Measurements from ENCODE around the gene ME2. TPM values are rescaled to one million over a fixed set of nuclear protein-coding genes. Genes with fewer than 3 reads are reported as not detected.

ME2 gene
- total and polyA plus RNA-seq, 4 donors: 13.5 to 41.3 (median 35.2) TPM

DNA sequence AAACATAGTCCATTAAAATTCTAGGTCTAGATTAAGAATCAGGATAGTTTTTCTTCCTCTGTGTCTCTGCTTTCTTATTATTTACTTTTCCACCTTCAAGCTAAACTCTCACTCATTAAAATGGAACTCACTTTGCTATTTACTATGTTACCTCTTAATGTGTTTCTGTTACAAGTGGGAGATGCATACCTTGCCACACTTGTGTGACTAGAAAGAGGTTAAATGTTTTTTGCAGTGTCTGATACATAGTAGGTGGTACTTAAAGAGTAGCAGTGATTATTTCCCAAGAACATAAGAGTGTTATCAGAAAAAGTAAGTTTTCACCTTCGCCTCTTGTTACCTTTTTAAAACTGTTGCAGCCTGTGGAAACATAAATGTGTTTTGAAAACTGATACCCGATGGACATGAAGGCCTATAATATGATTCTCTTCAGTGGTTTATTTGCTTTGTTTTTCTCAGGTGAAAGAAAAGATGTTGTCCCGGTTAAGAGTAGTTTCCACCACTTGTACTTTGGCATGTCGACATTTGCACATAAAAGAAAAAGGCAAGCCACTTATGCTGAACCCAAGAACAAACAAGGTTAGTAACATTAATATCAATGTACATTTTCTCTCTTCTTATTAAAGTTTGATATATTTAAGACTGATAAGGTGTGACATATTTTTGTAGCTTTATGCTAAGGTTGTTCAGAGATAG is 16.6 kb downstream of the ME2 start:
- H3K27ac ChIP-seq (ENCODE audit: low read depth in 1 of 2, low read length in 2 of 2): no peak overlapping the region
- H3K27me3 ChIP-seq (ENCODE audit: control insufficient read depth in 1 of 2, insufficient read depth in 2 of 2, low read length in 1 of 2): no peaks in the 10 kb centered on the region
- no peak overlapping the region for H3K4me3 ChIP-seq (ENCODE audit: low read length in 2 of 2)
- intact Hi-C loops (cut with DNase I): no loop called here
- no peaks in the 10 kb centered on the region for H3K9me3 ChIP-seq (ENCODE audit: control insufficient read depth, low read length)
- ATAC-seq (ENCODE audit: low FRiP score) (no peak), DNase-seq (no peak)
- 87 to 89% methylated on average over 4 of the region's 4 CpGs for WGBS, 2 donors
- H3K4me1 ChIP-seq (ENCODE audit: control insufficient read depth in 1 of 2, insufficient read depth in 2 of 2, low read length in 2 of 2): no peaks in the 10 kb centered on the region
- peaks cover 0 to 2% of the 10 kb centered on the region in 2 donors for H3K36me3 ChIP-seq (ENCODE audit: control insufficient read depth in 1 of 2, insufficient read depth in 2 of 2, low read length in 1 of 2)

DNA sequence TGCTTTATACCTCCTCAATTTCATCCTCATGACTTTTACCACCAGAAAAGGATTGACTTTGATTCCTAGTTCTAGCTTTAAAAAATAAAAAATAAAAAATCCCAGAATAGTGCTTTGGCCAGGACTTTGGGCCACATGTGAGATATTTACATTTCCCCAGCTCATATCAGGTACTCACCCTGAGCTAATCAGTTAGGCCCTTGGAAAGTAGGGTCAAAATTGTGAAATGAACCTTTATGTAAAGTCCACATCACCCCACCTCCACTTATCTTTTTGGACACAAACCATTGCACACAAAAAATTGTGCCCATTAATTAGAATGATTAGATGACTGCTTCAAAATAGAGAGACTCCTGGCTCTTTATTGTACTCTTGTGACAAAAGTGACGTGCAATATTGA is 17.2 kb downstream of the ME2 start:
- DNase-seq: no peak

DNA sequence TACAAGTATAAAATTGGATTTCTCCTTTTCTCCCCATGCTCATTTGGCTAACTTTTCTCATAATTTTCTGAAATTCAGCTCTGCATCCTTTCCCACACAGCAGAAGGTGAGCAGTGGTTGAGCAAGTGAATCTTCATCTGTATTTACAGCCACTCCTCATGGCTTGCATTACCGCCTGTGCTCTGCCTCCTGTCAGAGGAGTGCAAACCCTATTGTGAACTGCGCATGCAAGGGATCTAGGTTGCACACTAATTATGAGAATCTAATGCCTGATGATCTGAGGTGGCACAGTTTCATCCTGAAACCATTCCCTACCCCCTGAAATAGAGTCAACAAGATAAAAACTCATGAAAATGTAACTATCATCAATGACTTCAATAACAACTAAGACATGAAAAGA is 20.0 kb downstream of the ME2 start:
- H3K4me3 ChIP-seq (ENCODE audit: low read length in 2 of 2): no peak overlapping the region
- H3K9me3 ChIP-seq (ENCODE audit: control insufficient read depth, low read length): no peaks in the 10 kb centered on the region
- 98 to 99% methylated on average over 2 of the region's 2 CpGs for WGBS, 2 donors
- intact Hi-C loops (cut with DNase I): no loop called here
- DNase-seq (no peak), ATAC-seq (ENCODE audit: low FRiP score) (no peak)
- no peaks in the 10 kb centered on the region for H3K27me3 ChIP-seq (ENCODE audit: control insufficient read depth in 1 of 2, insufficient read depth in 2 of 2, low read length in 1 of 2)
- no peaks in the 10 kb centered on the region for H3K4me1 ChIP-seq (ENCODE audit: control insufficient read depth in 1 of 2, insufficient read depth in 2 of 2, low read length in 2 of 2)
- H3K27ac ChIP-seq (ENCODE audit: low read depth in 1 of 2, low read length in 2 of 2): no peak overlapping the region
- H3K36me3 ChIP-seq (ENCODE audit: control insufficient read depth in 1 of 2, insufficient read depth in 2 of 2, low read length in 1 of 2): peaks cover 0 to 2% of the 10 kb centered on the region in 2 donors

More for the DNA sequence above, 17.2 kb downstream of the ME2 start:
- Histone ChIP-seq H3K36me3 (ENCODE audit: control insufficient read depth in 1 of 2, insufficient read depth in 2 of 2, low read length in 1 of 2) (peaks cover 0 to 2% of the 10 kb centered on the region in 2 donors), H3K4me3 (ENCODE audit: low read length in 2 of 2) (no peak overlapping the region), H3K4me1 (ENCODE audit: control insufficient read depth in 1 of 2, insufficient read depth in 2 of 2, low read length in 2 of 2) (no peaks in the 10 kb centered on the region), H3K27me3 (ENCODE audit: control insufficient read depth in 1 of 2, insufficient read depth in 2 of 2, low read length in 1 of 2) (no peaks in the 10 kb centered on the region), H3K27ac (ENCODE audit: low read depth in 1 of 2, low read length in 2 of 2) (no peak overlapping the region), H3K9me3 (ENCODE audit: control insufficient read depth, low read length) (no peaks in the 10 kb centered on the region)
- no peak for ATAC-seq (ENCODE audit: low FRiP score)
- 44 to 48% methylated on average over 1 of the region's 1 CpG for WGBS, 2 donors
- intact Hi-C loops (cut with DNase I): no loop called here

DNA sequence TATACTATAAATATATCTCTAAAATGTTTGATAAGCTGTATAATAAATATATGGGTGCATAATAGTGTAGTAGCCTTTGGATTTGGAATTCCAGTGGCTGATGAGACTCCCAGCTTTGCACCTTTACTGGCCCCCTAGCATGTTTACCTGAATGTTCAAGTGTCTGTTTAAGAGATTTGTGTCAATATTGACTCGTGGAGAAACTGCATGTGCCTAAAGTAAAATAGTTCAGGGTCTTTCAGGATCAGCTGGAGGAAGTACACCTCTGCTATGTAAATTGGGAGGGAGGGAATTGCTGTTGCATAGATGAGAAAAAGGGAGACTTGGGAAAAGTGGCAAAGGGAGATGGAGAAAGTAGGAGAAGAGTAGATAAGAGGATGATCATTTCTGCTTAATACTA is 23.9 kb downstream of the ME2 start:
- intact Hi-C loops (cut with DNase I): no loop called here
- H3K9me3 ChIP-seq (ENCODE audit: control insufficient read depth, low read length): no peaks in the 10 kb centered on the region
- ATAC-seq (ENCODE audit: low FRiP score): no peak

GRCh38 chr18:50906843-50907242 is 27.9 kb downstream of the ME2 start:
- H3K27me3 ChIP-seq (ENCODE audit: control insufficient read depth in 1 of 2, insufficient read depth in 2 of 2, low read length in 1 of 2): no peaks in the 10 kb centered on the region
- WGBS, 2 donors: 98 to 100% methylated on average over 2 of the region's 2 CpGs
- DNase-seq (no peak), ATAC-seq (ENCODE audit: low FRiP score) (no peak)
- no peaks in the 10 kb centered on the region for H3K9me3 ChIP-seq (ENCODE audit: control insufficient read depth, low read length)
- no peak overlapping the region for H3K27ac ChIP-seq (ENCODE audit: low read depth in 1 of 2, low read length in 2 of 2)
- no peaks in the 10 kb centered on the region for H3K36me3 ChIP-seq (ENCODE audit: control insufficient read depth in 1 of 2, insufficient read depth in 2 of 2, low read length in 1 of 2)
- intact Hi-C loops (cut with DNase I): no loop called here
- H3K4me1 ChIP-seq (ENCODE audit: control insufficient read depth in 1 of 2, insufficient read depth in 2 of 2, low read length in 2 of 2): no peaks in the 10 kb centered on the region
- no peak overlapping the region for H3K4me3 ChIP-seq (ENCODE audit: low read length in 2 of 2)

More for the DNA sequence above, 23.9 kb downstream of the ME2 start:
- DNase-seq: no peak
- Histone ChIP-seq H3K4me3 (ENCODE audit: low read length in 2 of 2) (no peak overlapping the region), H3K27ac (ENCODE audit: low read depth in 1 of 2, low read length in 2 of 2) (no peak overlapping the region), H3K27me3 (ENCODE audit: control insufficient read depth in 1 of 2, insufficient read depth in 2 of 2, low read length in 1 of 2) (no peaks in the 10 kb centered on the region), H3K4me1 (ENCODE audit: control insufficient read depth in 1 of 2, insufficient read depth in 2 of 2, low read length in 2 of 2) (no peaks in the 10 kb centered on the region), H3K36me3 (ENCODE audit: control insufficient read depth in 1 of 2, insufficient read depth in 2 of 2, low read length in 1 of 2) (peaks cover 0 to 2% of the 10 kb centered on the region in 2 donors)
- whole genome bisulfite sequencing, 2 donors: 24 to 53% methylated on average over 1 of the region's 1 CpG

- no peak for DNase-seq
- Histone ChIP-seq H3K4me3 (ENCODE audit: low read length in 2 of 2) (no peak overlapping the region), H3K27me3 (ENCODE audit: control insufficient read depth in 1 of 2, insufficient read depth in 2 of 2, low read length in 1 of 2) (no peaks in the 10 kb centered on the region), H3K27ac (ENCODE audit: low read depth in 1 of 2, low read length in 2 of 2) (no peak overlapping the region), H3K4me1 (ENCODE audit: control insufficient read depth in 1 of 2, insufficient read depth in 2 of 2, low read length in 2 of 2) (no peaks in the 10 kb centered on the region), H3K9me3 (ENCODE audit: control insufficient read depth, low read length) (no peaks in the 10 kb centered on the region), H3K36me3 (ENCODE audit: control insufficient read depth in 1 of 2, insufficient read depth in 2 of 2, low read length in 1 of 2) (no peaks in the 10 kb centered on the region)
- no peak for ATAC-seq (ENCODE audit: low FRiP score)
- intact Hi-C loops (cut with DNase I): no loop called here
- 94 to 98% methylated on average over 1 of the region's 1 CpG for WGBS, 2 donors
Measured at GRCh38 chr18:50909261-50909660, 30.3 kb downstream of the ME2 start.

DNA sequence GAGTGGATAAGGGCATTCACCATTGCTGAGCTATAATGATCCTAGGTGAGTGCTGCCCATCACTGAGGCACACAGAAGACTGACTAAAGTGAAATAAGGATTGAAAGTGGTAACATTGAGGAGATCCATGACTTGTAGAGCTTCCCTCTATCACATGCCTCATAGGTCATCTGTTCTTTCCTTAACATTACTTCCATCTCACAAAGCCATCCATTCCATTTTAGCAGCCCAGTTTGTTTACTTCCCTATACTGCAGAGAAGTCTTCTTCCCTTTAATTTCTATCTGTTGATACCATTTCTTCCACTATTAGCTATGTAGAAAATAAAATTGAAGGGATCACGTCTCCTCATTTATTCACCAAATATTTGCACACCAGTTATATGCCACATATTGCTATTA is 32.1 kb downstream of the ME2 start:
- Histone ChIP-seq H3K27me3 (ENCODE audit: control insufficient read depth in 1 of 2, insufficient read depth in 2 of 2, low read length in 1 of 2) (no peaks in the 10 kb centered on the region), H3K27ac (ENCODE audit: low read depth in 1 of 2, low read length in 2 of 2) (no peak overlapping the region), H3K9me3 (ENCODE audit: control insufficient read depth, low read length) (no peaks in the 10 kb centered on the region), H3K4me3 (ENCODE audit: low read length in 2 of 2) (no peak overlapping the region), H3K4me1 (ENCODE audit: control insufficient read depth in 1 of 2, insufficient read depth in 2 of 2, low read length in 2 of 2) (no peaks in the 10 kb centered on the region), H3K36me3 (ENCODE audit: control insufficient read depth in 1 of 2, insufficient read depth in 2 of 2, low read length in 1 of 2) (no peaks in the 10 kb centered on the region)
- intact Hi-C loops (cut with DNase I): no loop called here
- WGBS, 2 donors: 89 to 91% methylated on average over 1 of the region's 1 CpG
- ATAC-seq (ENCODE audit: low FRiP score) (no peak), DNase-seq (no peak)

DNA sequence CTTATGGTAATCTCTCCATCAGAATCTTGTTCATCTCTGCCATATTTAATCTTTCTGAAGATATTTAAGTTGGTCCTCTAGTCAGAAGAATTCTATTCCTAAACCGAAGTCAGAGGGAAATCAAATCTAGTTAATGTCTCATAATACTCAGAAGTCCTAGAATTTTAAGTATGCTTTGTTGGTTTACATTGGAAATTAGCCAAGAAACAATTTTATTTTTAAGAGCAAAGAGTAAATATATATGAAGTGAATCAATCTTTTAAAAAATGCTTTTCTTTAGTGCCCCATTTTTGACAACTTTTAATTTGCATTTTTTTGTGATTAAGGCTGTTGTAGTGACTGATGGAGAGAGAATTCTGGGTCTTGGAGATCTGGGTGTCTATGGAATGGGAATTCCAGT is 38.1 kb downstream of the ME2 start:
- intact Hi-C loops (cut with DNase I): no loop called here
- ATAC-seq (ENCODE audit: low FRiP score) (no peak), DNase-seq (no peak)
- Histone ChIP-seq H3K36me3 (ENCODE audit: control insufficient read depth in 1 of 2, insufficient read depth in 2 of 2, low read length in 1 of 2) (peaks cover 0 to 3% of the 10 kb centered on the region in 2 donors), H3K9me3 (ENCODE audit: control insufficient read depth, low read length) (no peaks in the 10 kb centered on the region), H3K4me3 (ENCODE audit: low read length in 2 of 2) (no peak overlapping the region), H3K27me3 (ENCODE audit: control insufficient read depth in 1 of 2, insufficient read depth in 2 of 2, low read length in 1 of 2) (no peaks in the 10 kb centered on the region), H3K27ac (ENCODE audit: low read depth in 1 of 2, low read length in 2 of 2) (no peak overlapping the region), H3K4me1 (ENCODE audit: control insufficient read depth in 1 of 2, insufficient read depth in 2 of 2, low read length in 2 of 2) (no peaks in the 10 kb centered on the region)
- WGBS, 2 donors: 17 to 25% methylated on average over 1 of the region's 1 CpG

DNA sequence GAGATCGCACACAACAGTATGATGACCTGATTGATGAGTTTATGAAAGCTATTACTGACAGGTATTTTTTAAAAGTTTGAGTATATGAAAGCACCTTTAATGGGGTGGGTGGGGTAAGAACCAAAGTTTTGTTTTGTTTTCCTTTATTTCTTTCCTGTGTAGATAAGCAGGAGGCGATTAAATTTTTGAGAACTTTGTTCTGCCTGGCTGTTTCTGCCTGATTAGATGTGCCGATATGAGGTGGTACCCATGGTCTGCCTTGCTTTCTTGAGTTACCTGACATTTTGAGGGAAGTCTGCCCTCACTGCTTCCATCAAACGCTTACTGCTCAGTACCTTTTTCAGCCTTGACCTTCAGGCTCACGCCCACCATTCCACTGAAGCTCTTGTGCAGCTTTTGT is 39.2 kb downstream of the ME2 start:
- Histone ChIP-seq H3K27me3 (ENCODE audit: control insufficient read depth in 1 of 2, insufficient read depth in 2 of 2, low read length in 1 of 2) (no peaks in the 10 kb centered on the region), H3K36me3 (ENCODE audit: control insufficient read depth in 1 of 2, insufficient read depth in 2 of 2, low read length in 1 of 2) (peaks cover 0 to 3% of the 10 kb centered on the region in 2 donors), H3K27ac (ENCODE audit: low read depth in 1 of 2, low read length in 2 of 2) (no peak overlapping the region), H3K4me3 (ENCODE audit: low read length in 2 of 2) (no peak overlapping the region), H3K4me1 (ENCODE audit: control insufficient read depth in 1 of 2, insufficient read depth in 2 of 2, low read length in 2 of 2) (no peaks in the 10 kb centered on the region), H3K9me3 (ENCODE audit: control insufficient read depth, low read length) (no peaks in the 10 kb centered on the region)
- ATAC-seq (ENCODE audit: low FRiP score) (no peak), DNase-seq (no peak)
- intact Hi-C loops (cut with DNase I): no loop called here
- 94 to 96% methylated on average over 5 of the region's 5 CpGs for WGBS, 2 donors
